GM12864 (cell line): Measurements from ENCODE around the gene ARTN.

Experiments used
- DNase-seq: peaks from one replicate; pipeline ENCODE4 v3.0.0-alpha.2; 2011; ENCODE audit warnings: low read depth
- H3K4me3 ChIP-seq: 2 replicates; pipeline ENCODE4 v1.5.1; 2011; ENCODE audit warnings: mild to moderate bottlenecking, low read depth, low read length, control low read depth
- TF ChIP-seq, protein P1 (sequence below): IDR thresholded peaks from 2 replicates; pipeline ENCODE4 v1.5.1; 2011; ENCODE audit warnings: low read depth, mild to moderate bottlenecking, moderate library complexity, low read length, control low read depth, inconsistent platforms; ENCODE audit errors: missing control alignments

Gene ARTN

DNA sequence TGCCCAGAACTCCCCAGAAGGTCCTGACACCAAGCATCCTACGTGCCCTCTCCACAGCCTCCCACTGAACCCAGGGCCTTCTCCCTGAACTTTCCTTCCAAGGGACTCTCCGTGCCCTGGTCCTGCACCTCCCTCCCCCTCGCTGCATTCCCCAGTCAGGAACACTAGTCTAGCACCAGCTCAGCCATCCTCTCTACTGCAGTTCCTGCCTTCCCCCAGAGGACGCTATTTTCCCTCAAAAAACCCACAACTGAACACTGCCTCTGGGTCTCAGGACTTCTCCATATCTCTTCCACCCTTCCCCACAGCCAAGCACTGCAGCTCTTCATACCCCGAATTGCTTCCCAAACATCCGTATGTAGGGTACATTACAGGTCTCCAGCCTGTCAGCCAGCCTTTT is 12.6 kb upstream of the ARTN start:
- H3K4me3 ChIP-seq, result no peak overlapping the region
- TF ChIP-seq, protein P1, sequence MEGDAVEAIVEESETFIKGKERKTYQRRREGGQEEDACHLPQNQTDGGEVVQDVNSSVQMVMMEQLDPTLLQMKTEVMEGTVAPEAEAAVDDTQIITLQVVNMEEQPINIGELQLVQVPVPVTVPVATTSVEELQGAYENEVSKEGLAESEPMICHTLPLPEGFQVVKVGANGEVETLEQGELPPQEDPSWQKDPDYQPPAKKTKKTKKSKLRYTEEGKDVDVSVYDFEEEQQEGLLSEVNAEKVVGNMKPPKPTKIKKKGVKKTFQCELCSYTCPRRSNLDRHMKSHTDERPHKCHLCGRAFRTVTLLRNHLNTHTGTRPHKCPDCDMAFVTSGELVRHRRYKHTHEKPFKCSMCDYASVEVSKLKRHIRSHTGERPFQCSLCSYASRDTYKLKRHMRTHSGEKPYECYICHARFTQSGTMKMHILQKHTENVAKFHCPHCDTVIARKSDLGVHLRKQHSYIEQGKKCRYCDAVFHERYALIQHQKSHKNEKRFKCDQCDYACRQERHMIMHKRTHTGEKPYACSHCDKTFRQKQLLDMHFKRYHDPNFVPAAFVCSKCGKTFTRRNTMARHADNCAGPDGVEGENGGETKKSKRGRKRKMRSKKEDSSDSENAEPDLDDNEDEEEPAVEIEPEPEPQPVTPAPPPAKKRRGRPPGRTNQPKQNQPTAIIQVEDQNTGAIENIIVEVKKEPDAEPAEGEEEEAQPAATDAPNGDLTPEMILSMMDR, result no peak
- DNase-seq, result no peak

DNA sequence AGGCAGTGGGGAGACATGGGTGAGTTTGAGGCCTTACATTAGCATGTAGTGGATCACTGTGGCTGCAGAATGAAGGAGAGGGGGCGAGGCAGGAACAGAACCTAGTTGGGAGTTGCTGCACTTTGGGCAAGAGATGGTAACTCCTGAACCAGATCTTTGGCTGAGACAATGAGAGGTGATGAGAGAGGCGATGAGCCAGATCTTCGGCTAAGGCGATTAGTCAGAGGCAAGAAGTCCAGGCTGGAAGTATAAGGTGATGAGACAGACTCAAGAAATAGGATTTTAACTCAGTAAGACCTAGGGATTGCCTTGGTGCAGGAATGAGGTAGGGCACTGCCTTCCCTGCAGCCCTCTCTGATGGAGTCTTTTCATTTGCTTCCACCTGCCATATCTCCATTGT is 9.1 kb upstream of the ARTN start:
- TF ChIP-seq, protein P1, result no peak
- DNase-seq, result no peak
- H3K4me3 ChIP-seq, result no peak overlapping the region

DNA sequence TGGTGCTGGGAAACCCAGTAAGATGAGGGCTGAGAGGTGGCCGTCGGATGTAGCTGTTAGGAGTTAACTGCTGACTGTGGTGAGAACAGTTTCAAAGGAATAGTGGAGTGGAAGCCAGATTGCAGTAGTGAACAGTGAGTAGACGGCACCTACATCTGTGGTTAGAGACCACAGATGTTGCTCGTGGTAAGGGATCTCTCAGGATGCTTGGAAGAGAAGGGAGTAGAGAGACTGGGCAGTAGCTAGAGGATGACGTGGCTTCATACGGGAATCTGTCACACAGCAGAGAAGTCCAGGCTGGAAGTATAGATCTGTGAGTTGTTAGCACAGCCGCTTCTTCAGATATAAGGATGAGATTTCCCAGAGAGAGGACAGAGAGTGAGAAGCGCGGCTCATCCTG is 7.8 kb upstream of the ARTN start:
- TF ChIP-seq, protein P1, result no peak
- no peak overlapping the region for H3K4me3 ChIP-seq
- DNase-seq, result no peak

DNA sequence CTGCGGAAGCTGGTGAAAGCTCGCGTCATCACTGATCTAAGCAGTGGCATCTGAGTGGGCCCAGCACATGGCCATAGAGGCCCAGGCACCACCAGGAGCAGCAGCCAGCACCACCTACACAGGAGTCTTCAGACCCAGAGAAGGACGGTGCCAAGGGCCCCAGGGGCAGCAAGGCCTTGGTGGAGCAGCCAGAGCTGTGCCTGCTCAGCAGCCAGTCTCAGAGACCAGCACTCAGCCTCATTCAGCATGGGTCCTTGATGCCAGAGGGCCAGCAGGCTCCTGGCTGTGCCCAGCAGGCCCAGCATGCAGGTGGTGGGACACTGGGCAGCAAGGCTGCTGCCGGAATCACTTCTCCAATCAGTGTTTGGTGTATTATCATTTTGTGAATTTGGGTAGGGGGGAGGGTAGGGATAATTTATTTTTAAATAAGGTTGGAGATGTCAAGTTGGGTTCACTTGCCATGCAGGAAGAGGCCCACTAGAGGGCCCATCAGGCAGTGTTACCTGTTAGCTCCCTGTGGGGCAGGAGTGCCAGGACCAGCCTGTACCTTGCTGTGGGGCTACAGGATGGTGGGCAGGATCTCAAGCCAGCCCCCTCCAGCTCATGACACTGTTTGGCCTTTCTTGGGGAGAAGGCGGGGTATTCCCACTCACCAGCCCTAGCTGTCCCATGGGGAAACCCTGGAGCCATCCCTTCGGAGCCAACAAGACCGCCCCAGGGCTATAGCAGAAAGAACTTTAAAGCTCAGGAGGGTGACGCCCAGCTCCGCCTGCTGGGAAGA is 3.2 kb upstream of the ARTN start:
- H3K4me3 ChIP-seq, result no peak overlapping the region
- no peak for DNase-seq
- TF ChIP-seq, protein P1, result peak; percentile 71

DNA sequence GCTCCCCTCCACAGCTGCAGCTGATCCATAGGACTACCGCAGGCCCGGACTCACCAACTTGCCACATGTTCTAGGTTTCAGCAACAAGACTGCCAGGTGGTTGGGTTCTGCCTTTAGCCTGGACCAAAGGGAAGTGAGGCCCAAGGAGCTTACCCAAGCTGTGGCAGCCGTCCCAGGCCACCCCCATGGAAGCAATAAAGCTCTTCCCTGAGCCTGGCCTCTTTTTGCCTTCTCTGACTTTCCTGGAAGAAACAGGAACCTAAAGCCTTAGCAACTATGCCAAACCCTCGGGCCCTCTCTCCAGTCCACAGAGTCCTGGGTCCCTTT is 2.7 kb upstream of the ARTN start:
- TF ChIP-seq, protein P1, result no peak
- H3K4me3 ChIP-seq, result no peak overlapping the region
- DNase-seq, result no peak

DNA sequence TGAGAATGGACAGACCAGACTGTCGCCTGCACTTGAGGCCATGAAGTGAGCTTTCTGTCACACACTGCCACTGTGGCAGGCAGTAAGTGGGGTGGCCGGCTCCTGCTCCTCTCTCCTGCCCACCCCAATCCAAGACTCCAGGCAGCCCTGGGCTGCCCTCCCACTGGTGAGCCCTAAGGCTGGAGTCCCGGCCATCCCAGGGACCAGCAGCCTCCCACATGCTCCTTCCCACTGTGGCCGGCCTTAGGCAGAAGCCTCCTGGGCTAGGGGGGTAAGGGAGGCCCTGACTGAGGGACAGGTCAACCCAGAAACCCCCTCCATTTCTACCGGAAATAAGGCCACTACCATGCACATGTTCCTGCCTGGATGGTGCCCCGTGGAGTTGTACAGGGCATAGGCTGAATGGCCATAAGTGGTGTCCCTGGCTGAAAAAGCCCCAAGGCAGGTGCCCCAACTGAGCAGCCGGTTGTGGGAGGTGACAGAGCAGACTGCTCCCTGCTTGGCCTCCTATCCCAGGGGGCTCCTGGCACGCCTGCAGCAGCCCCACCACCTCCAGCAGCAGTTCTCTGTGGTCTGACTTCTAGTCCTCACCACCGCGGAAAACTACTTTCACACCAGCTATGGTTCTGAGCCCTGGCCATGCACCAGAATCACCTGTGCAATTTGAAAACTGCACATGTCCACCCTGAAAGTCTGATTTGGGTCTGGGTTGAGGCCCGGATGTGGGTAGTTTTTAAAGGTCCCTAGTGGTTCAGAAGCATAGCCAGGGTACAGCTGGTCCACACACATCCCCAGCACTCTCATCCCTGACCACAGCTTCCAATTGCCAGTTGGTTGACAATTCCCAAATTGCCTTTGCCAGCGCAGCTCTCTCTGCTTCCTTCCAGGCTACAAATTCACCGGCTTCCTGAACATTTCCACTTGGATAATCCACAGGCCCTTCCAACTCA is 1.6 kb upstream of the ARTN start:
- TF ChIP-seq, protein P1, result no peak
- H3K4me3 ChIP-seq, result no peak overlapping the region
- no peak for DNase-seq
